Right atrium auricular region (tissue), 2 donors: ENCODE results near the gene ELN. TPM values are rescaled to one million over a fixed set of nuclear protein-coding genes. Genes with fewer than 3 reads are reported as not detected.

Source experiments
- DNase-seq: peaks from one replicate; pipeline ENCODE4 v3.0.0-alpha.2; 2019; ENCODE audit warnings: low spot score
- H3K27ac ChIP-seq, 2 donors: fragments of 200-600 bp; sonication (generic); 1 replicate in 1 of 2; 2 replicates in 1 of 2; pipeline ENCODE4 v1.5.1; 2016 to 2019
- H3K27me3 ChIP-seq, 2 donors: fragments of 200-600 bp; sonication (generic); one replicate each; pipeline versions ENCODE4 v1.5.1 to v1.6.0; 2017 to 2019
- H3K36me3 ChIP-seq: fragments of 200-600 bp; sonication (generic); one replicate; pipeline ENCODE4 v1.5.1; 2016
- H3K4me1 ChIP-seq, 2 donors: fragments of 200-600 bp; sonication (generic); one replicate each; pipeline versions ENCODE4 v1.5.1 to v1.6.0; 2017 to 2019
- H3K4me3 ChIP-seq, 2 donors: fragments of 200-600 bp; sonication (generic); 1 replicate in 1 of 2; 2 replicates in 1 of 2; pipeline ENCODE4 v1.5.1; 2017 to 2019; ENCODE audit warnings: mild to moderate bottlenecking in 1 of 2, moderate library complexity in 1 of 2
- H3K9me3 ChIP-seq, 2 donors: fragments of 200-600 bp; sonication (generic); one replicate each; pipeline ENCODE4 v1.5.1; 2019
- total RNA-seq, 2 donors: library from RNA; depleted of rRNA; stranded (reverse); fragments of >200 nt; gene quantifications; one replicate each; pipeline ENCODE4 v1.1.0, GENCODE V29; 2016
- TF ChIP-seq, protein P1 (sequence below), 2 donors: fragments of 200-600 bp; sonication (generic); IDR thresholded peaks; one replicate each; pipeline ENCODE4 v1.5.1; 2019; ENCODE audit warnings: antibody characterized with exemption in 2 of 2

ELN gene
- total RNA-seq, 2 donors from 2014 or later: 138 to 149 TPM

DNA sequence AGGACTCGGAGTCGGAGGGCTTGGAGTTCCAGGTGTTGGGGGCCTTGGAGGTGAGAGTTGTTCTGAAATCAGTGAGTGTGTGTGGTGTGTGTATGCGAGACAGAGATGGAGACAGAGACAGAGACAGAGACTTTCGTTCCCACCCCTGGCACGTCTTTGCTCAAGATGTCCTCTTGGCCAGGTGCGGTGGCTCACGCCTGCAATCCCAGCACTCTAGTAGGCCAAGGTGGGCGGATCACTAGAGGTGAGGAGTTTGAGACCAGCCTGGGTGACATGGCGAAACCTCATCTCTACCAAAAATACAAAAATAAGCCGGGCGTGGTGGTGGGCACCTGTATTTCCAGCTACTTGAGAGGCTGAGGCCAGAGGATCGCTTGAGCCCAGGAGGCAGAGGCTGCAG is 35.7 kb downstream of the ELN start:
- peaks cover 0 to 23% of the 10 kb centered on the region in 2 donors for H3K4me1 ChIP-seq
- H3K27me3 ChIP-seq: no peaks in the 10 kb centered on the region
- DNase-seq: no peak
- peaks cover 50% of the 10 kb centered on the region for H3K36me3 ChIP-seq
- H3K9me3 ChIP-seq: no peaks in the 10 kb centered on the region
- H3K4me3 ChIP-seq: no peak overlapping the region
- peak overlapping the region in 1 of 2 donors; percentile 40 for H3K27ac ChIP-seq
- TF ChIP-seq, protein P1, sequence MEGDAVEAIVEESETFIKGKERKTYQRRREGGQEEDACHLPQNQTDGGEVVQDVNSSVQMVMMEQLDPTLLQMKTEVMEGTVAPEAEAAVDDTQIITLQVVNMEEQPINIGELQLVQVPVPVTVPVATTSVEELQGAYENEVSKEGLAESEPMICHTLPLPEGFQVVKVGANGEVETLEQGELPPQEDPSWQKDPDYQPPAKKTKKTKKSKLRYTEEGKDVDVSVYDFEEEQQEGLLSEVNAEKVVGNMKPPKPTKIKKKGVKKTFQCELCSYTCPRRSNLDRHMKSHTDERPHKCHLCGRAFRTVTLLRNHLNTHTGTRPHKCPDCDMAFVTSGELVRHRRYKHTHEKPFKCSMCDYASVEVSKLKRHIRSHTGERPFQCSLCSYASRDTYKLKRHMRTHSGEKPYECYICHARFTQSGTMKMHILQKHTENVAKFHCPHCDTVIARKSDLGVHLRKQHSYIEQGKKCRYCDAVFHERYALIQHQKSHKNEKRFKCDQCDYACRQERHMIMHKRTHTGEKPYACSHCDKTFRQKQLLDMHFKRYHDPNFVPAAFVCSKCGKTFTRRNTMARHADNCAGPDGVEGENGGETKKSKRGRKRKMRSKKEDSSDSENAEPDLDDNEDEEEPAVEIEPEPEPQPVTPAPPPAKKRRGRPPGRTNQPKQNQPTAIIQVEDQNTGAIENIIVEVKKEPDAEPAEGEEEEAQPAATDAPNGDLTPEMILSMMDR (IDR thresholded peaks at IDR 0.05): no peak

DNA sequence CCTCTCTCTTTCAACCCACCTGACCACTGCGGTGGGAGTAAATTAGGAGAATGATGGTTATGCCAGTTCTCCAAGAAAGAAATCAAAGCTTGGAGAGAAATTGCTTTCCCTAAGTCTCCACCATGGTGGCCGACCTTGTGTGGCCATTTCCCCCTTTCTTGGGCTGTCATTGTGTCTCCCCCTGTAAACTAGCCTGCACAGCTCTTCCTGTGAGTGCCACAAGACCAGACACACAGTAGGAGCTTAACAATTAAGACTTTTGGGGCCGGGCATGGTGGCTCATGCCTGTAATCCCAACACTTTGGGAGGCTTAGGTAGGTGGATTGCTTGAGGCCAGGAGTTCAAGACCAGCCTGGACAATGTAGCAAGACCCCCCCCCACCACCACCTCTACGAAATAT is 36.7 kb downstream of the ELN start:
- Histone ChIP-seq H3K36me3 (peaks cover 39% of the 10 kb centered on the region), H3K27ac (no peak overlapping the region), H3K4me1 (peaks cover 0 to 22% of the 10 kb centered on the region in 2 donors), H3K9me3 (no peaks in the 10 kb centered on the region), H3K27me3 (no peaks in the 10 kb centered on the region), H3K4me3 (no peak overlapping the region)
- TF ChIP-seq, protein P1 (IDR thresholded peaks at IDR 0.05): no peak
- no peak for DNase-seq

DNA sequence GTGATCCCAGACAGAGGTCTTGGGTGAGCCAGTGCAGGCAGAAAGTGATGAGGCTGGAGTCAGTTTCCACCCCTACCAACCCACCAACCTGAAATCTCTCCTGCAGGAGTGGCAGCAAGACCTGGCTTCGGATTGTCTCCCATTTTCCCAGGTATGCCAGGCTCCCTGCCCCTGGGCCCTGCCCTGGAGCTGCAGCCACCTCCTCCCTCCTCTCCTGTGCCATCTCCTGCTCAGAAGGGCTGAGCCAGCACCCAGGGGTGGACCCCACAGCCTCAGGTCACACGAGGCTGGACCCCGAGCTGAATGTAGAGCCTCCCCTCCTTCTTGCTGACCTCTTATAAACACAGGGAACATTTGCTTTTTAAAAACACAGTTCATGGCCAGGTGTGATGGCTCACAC is 38.7 kb downstream of the ELN start:
- H3K4me1 ChIP-seq: peaks cover 0 to 11% of the 10 kb centered on the region in 2 donors
- no peak overlapping the region for H3K27ac ChIP-seq
- H3K27me3 ChIP-seq: no peaks in the 10 kb centered on the region
- peaks cover 26% of the 10 kb centered on the region for H3K36me3 ChIP-seq
- no peak overlapping the region for H3K4me3 ChIP-seq
- no peak for DNase-seq
- TF ChIP-seq, protein P1 (IDR thresholded peaks at IDR 0.05): no peak
- no peaks in the 10 kb centered on the region for H3K9me3 ChIP-seq

DNA sequence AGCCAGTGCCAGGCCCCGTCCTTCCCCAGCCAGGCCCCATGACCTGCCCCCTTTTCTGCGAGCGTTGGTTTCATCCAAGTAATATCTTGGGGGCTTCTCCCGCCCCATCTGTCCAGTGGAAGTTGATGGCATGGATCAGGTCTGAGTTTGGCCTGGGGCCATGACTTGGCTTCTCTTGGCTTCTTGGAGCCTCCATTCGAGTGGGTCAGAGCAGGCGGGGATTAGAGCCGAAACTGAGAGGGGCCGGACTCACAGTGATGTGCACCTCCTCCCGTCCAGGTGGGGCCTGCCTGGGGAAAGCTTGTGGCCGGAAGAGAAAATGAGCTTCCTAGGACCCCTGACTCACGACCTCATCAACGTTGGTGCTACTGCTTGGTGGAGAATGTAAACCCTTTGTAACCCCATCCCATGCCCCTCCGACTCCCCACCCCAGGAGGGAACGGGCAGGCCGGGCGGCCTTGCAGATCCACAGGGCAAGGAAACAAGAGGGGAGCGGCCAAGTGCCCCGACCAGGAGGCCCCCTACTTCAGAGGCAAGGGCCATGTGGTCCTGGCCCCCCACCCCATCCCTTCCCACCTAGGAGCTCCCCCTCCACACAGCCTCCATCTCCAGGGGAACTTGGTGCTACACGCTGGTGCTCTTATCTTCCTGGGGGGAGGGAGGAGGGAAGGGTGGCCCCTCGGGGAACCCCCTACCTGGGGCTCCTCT is 40.6 kb downstream of the ELN start:
- TF ChIP-seq, protein P1 (IDR thresholded peaks at IDR 0.05): no peak
- H3K27me3 ChIP-seq: no peaks in the 10 kb centered on the region
- no peaks in the 10 kb centered on the region for H3K9me3 ChIP-seq
- no peak overlapping the region for H3K27ac ChIP-seq
- no peaks in the 10 kb centered on the region for H3K4me1 ChIP-seq
- H3K4me3 ChIP-seq: no peak overlapping the region
- no peak for DNase-seq
- H3K36me3 ChIP-seq: peaks cover 15% of the 10 kb centered on the region

DNA sequence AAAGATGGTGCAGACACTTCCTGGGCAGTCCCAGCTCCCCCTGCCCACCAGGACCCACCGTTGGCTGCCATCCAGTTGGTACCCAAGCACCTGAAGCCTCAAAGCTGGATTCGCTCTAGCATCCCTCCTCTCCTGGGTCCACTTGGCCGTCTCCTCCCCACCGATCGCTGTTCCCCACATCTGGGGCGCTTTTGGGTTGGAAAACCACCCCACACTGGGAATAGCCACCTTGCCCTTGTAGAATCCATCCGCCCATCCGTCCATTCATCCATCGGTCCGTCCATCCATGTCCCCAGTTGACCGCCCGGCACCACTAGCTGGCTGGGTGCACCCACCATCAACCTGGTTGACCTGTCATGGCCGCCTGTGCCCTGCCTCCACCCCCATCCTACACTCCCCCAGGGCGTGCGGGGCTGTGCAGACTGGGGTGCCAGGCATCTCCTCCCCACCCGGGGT is 41.1 kb downstream of the ELN start:
- TF ChIP-seq, protein P1 (IDR thresholded peaks at IDR 0.05): no peak
- Histone ChIP-seq H3K36me3 (peaks cover 9% of the 10 kb centered on the region), H3K27ac (no peak overlapping the region), H3K4me3 (no peak overlapping the region), H3K27me3 (no peaks in the 10 kb centered on the region), H3K9me3 (no peaks in the 10 kb centered on the region), H3K4me1 (no peaks in the 10 kb centered on the region)
- DNase-seq: no peak
